HFFc6 (cell line): Measurements from ENCODE around the gene LRP1B. TPM values are rescaled to one million over a fixed set of nuclear protein-coding genes. Genes with fewer than 3 reads are reported as not detected.

Source experiments
- DNase-seq: peaks from one replicate; pipeline ENCODE4 v3.0.0-alpha.2; 2018
- H3K27ac Mint-ChIP-seq: 2 replicates; pipeline ENCODE4 v1.8.0; 2020; ENCODE audit warnings: mild to moderate bottlenecking, mixed read lengths
- H3K27me3 Mint-ChIP-seq: 2 replicates; pipeline ENCODE4 v1.8.0; 2021; ENCODE audit warnings: mild to moderate bottlenecking, moderate library complexity, mixed read lengths; ENCODE audit not compliant: insufficient read depth
- H3K36me3 Mint-ChIP-seq: 2 replicates; pipeline ENCODE4 v1.8.0; 2021; ENCODE audit warnings: low read depth, mixed read lengths
- H3K4me1 Mint-ChIP-seq: 2 replicates; pipeline ENCODE4 v1.8.0; 2020; ENCODE audit warnings: low read depth, mixed read lengths
- H3K4me3 Mint-ChIP-seq: 2 replicates; pipeline ENCODE4 v1.8.0; 2020; ENCODE audit warnings: mild to moderate bottlenecking, moderate library complexity, mixed read lengths
- H3K9me3 Mint-ChIP-seq: 2 replicates; pipeline ENCODE4 v1.8.0; 2020; ENCODE audit warnings: mild to moderate bottlenecking, mixed read lengths
- total RNA-seq, 6 experiments: library from RNA; stranded (reverse); fragmentation: NEBNext Ultra II Directional; extraction: Animal tissue kit (Norgen Biotek cat#: 25700); gene quantifications; 2 replicates in 1 of 6; 3 replicates in 5 of 6; pipeline ENCODE4 v1.2.3, GENCODE V29; 2021
- TF ChIP-seq, protein P1 (sequence below): fragments of 200-600 bp; sonication (generic); IDR thresholded peaks from 2 replicates; pipeline ENCODE4 v1.5.0; 2021; ENCODE audit warnings: antibody characterized with exemption, mild to moderate bottlenecking

Gene LRP1B
- total RNA-seq, 6 experiments from 2014 or later = not detected

DNA sequence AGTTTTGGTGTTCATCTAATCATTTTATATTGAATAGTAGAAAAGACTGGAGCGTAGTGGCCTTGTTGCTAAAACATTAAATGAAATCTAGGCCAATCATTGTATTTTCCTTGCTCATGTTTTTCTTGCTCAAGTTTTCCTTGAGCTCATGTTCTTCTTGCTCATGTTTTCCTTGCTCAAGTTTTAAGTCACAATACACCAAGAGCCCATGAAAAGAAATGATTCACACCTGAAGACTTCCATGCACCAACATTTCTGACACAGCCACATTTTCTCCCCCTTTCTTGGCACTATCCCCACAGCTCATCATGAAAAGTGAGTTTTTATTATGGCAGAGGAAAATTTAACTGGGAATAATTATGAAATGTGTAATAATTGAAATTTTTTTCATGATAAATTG, 92.0 kb downstream of the LRP1B start:
- no peak overlapping the region for H3K27ac Mint-ChIP-seq
- TF ChIP-seq, protein P1, sequence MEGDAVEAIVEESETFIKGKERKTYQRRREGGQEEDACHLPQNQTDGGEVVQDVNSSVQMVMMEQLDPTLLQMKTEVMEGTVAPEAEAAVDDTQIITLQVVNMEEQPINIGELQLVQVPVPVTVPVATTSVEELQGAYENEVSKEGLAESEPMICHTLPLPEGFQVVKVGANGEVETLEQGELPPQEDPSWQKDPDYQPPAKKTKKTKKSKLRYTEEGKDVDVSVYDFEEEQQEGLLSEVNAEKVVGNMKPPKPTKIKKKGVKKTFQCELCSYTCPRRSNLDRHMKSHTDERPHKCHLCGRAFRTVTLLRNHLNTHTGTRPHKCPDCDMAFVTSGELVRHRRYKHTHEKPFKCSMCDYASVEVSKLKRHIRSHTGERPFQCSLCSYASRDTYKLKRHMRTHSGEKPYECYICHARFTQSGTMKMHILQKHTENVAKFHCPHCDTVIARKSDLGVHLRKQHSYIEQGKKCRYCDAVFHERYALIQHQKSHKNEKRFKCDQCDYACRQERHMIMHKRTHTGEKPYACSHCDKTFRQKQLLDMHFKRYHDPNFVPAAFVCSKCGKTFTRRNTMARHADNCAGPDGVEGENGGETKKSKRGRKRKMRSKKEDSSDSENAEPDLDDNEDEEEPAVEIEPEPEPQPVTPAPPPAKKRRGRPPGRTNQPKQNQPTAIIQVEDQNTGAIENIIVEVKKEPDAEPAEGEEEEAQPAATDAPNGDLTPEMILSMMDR = no peak
- H3K27me3 Mint-ChIP-seq = no peaks in the 10 kb centered on the region
- H3K9me3 Mint-ChIP-seq = peaks cover 20% of the 10 kb centered on the region
- H3K36me3 Mint-ChIP-seq = no peaks in the 10 kb centered on the region
- no peaks in the 10 kb centered on the region for H3K4me1 Mint-ChIP-seq
- no peak overlapping the region for H3K4me3 Mint-ChIP-seq
- no peak for DNase-seq

DNA sequence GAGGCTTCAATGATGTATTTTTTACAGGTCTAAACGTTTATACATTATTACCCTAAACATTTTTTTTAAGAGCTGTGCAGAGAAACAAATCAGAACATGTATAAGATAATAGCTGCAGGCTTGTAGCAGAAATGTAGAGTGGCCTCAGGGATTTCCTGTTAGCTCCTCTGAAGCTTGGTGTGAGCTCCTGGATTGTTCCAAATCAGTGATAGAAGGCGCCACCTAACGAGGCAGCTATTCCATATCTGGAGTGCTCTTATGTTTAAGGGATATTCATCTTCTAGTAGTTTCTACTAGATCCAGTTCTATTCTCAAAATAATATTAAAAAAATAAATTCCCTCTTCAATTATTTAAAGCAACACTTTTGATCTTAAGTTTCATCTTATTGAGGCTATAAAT, 93.1 kb downstream of the LRP1B start:
- H3K27me3 Mint-ChIP-seq = no peaks in the 10 kb centered on the region

DNA sequence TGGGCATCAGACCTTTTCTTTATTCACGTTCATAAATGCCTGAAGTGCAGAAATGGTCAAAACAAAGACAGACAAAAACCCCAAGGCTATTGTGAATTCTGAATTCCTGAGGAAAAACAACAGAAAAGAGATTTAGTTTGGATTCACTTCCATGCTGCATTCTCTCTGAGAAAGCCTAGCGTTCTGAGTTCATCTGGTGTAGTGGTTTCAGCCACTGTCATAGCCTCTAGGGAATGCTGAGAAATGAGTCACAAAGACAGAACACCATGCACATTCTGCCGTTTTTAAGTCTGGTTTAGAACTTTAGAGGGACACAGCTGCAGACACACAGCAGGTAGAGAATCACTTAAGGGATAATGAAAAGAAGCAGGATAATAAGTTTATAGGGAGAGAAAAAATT, 93.8 kb downstream of the LRP1B start:
- H3K27me3 Mint-ChIP-seq = no peaks in the 10 kb centered on the region

More for the DNA sequence above, 93.1 kb downstream of the LRP1B start:
- TF ChIP-seq, protein P1 = no peak
- Mint-ChIP-seq H3K4me3 (no peak overlapping the region), H3K27ac (no peak overlapping the region), H3K9me3 (peaks cover 23% of the 10 kb centered on the region), H3K4me1 (no peaks in the 10 kb centered on the region), H3K36me3 (no peaks in the 10 kb centered on the region)
- no peak for DNase-seq

DNA sequence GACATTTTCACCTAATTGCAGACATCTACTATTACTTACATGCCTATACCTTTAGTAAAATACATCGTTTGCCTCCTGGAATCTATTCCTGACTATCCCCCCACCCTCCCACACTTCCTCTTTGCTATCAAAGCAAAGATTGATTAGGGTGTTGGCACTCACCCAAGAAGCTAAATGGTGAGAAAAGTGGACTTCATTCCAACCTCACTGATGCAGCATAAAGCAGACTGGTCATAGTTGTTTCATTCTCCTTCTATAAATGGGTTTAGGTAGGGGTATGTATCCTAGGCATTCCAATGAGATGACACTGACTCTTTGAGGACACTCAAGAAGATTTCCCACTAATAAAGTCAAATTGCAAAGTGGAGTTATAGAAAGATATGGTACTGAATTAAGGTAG, 97.4 kb downstream of the LRP1B start:
- no peaks in the 10 kb centered on the region for H3K36me3 Mint-ChIP-seq
- H3K27me3 Mint-ChIP-seq = no peaks in the 10 kb centered on the region
- H3K27ac Mint-ChIP-seq = no peak overlapping the region
- no peaks in the 10 kb centered on the region for H3K4me1 Mint-ChIP-seq
- TF ChIP-seq, protein P1 = no peak
- H3K9me3 Mint-ChIP-seq = peaks cover 36% of the 10 kb centered on the region
- DNase-seq = no peak
- H3K4me3 Mint-ChIP-seq = no peak overlapping the region

More for the DNA sequence above, 93.8 kb downstream of the LRP1B start:
- no peak overlapping the region for H3K27ac Mint-ChIP-seq
- DNase-seq = no peak
- H3K4me3 Mint-ChIP-seq = no peak overlapping the region
- no peaks in the 10 kb centered on the region for H3K4me1 Mint-ChIP-seq
- H3K36me3 Mint-ChIP-seq = no peaks in the 10 kb centered on the region
- peaks cover 30% of the 10 kb centered on the region for H3K9me3 Mint-ChIP-seq
- TF ChIP-seq, protein P1 = no peak

DNA sequence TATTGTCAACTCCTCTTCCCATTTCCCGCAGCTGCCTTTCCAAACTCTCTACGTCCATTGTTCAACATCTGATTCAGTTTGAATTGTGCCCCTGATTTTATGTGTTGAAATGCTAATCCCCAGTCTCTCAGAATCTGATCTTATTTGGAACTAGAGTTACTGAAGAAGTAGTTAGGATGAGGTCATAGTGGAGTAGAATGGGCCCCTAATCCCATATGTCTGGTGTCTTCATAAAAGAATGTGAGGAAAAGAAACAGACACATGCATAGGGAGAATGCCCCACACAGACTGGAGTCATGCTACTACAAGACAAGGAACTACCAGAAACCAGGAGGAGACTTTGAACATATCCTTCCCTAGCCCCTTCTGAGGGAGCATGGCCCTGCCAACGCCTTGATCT, 99.2 kb downstream of the LRP1B start:
- H3K9me3 Mint-ChIP-seq = peaks cover 34% of the 10 kb centered on the region
- H3K4me1 Mint-ChIP-seq = no peaks in the 10 kb centered on the region
- H3K27ac Mint-ChIP-seq = no peak overlapping the region
- no peaks in the 10 kb centered on the region for H3K36me3 Mint-ChIP-seq
- TF ChIP-seq, protein P1 = no peak
- DNase-seq = no peak
- H3K27me3 Mint-ChIP-seq = no peaks in the 10 kb centered on the region
- H3K4me3 Mint-ChIP-seq = no peak overlapping the region

DNA sequence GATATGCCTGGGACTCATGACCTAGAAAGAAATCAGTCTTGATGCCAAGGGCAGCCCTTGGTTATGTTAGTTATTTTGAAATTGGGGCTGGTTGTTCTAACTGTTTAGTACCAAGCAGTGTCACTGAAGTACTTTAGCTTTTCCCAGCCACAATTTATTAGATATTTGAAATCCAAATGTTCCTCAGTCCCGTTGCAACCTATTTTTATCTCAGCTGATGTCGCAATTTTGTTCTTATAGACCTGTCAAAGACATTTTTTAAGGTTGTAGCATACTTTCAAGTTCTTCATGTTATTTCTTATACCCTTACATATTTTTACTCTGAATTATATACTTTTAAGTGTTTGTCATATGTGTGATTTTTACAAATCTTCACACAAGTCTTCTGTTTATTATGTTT, 100.1 kb downstream of the LRP1B start:
- no peaks in the 10 kb centered on the region for H3K27me3 Mint-ChIP-seq

More for the DNA sequence above, 100.1 kb downstream of the LRP1B start:
- no peaks in the 10 kb centered on the region for H3K4me1 Mint-ChIP-seq
- H3K4me3 Mint-ChIP-seq = no peak overlapping the region
- H3K36me3 Mint-ChIP-seq = no peaks in the 10 kb centered on the region
- TF ChIP-seq, protein P1 = no peak
- DNase-seq = no peak
- peaks cover 34% of the 10 kb centered on the region for H3K9me3 Mint-ChIP-seq
- no peak overlapping the region for H3K27ac Mint-ChIP-seq
